ENCODE measurements around the gene GOLPH3.
"Not testable (repeated sequence)": the region's sequence is repeated elsewhere in the genome, so short reads cannot be mapped to it uniquely, and the experiment has no call there.

The GOLPH3 gene

DNA sequence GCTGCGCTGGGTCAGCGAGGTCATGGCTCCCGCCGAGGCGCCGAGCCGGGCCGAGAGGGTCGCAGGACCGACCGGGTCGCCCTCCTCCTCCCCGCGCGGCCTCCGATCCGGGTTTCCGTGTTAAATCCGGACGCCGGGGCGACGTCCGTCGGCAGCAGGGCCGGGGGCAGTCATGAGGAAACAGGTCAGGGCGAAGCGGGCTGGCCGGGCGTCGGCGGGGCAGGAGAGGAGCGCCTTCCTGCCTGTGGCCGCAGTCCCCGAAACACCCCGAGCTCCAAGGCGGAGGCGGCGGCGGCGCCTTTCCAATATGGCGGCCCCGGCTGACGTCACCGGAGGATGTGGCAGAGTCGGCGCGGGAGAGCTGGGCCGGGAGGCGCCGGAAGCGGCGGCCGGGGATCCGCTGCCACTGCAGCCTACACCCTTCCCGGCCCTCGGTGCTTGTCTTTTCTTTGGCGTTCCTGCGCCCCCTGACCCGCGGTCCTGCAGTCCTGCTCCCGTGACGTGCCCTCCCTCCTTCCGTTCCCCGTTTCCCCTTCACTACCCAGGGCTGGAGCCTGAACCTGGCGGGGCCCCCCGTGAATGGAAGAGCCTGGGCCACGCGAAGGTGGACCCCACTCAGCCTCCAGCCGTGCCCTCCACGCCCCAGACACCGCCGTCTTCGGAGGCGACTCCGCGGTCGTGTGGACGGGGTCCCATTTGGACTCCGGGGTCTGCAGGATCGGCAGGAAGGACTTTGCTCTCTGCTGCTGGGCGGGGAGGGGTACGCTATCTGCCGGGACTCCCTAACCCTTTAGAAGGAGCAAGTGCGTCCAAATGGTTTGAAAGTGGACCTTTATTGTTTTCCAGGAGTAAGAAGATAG, at the start of gene GOLPH3:
Gene GOLPH3 (minus strand): TSS at position 309 of the 860 bp plus-strand sequence. CDS start 285 bp downstream, at position 24.
- peak within 1 kb of the TSS; percentile 100 for H3K27ac Mint-ChIP-seq
- no peaks in the 10 kb centered on the region for H3K27me3 Mint-ChIP-seq (ENCODE audit: low read depth)
- no peaks in the 10 kb centered on the region for H3K9me3 Mint-ChIP-seq
- H3K36me3 Mint-ChIP-seq (ENCODE audit: low read depth), result peaks cover 35% of the 10 kb centered on the region
- H3K4me3 Mint-ChIP-seq, result peak within 1 kb of the TSS; percentile 99
- H3K4me1 Mint-ChIP-seq (ENCODE audit: low read depth), result peaks cover 30% of the 10 kb centered on the region
- DNase-seq (ENCODE audit: low spot score), result peak; percentile 96

- no peak overlapping the region for H3K27ac Mint-ChIP-seq
- H3K36me3 Mint-ChIP-seq (ENCODE audit: low read depth), result peaks cover 5% of the 10 kb centered on the region
- H3K4me3 Mint-ChIP-seq, result no peak overlapping the region
- no peaks in the 10 kb centered on the region for H3K4me1 Mint-ChIP-seq (ENCODE audit: low read depth)
- no peak for DNase-seq (ENCODE audit: low spot score)
- H3K27me3 Mint-ChIP-seq (ENCODE audit: low read depth), result no peaks in the 10 kb centered on the region
- H3K9me3 Mint-ChIP-seq, result no peaks in the 10 kb centered on the region
Measured at GRCh38 chr5:32222723-32223470, 48.8 kb upstream of the GOLPH3 start.

DNA sequence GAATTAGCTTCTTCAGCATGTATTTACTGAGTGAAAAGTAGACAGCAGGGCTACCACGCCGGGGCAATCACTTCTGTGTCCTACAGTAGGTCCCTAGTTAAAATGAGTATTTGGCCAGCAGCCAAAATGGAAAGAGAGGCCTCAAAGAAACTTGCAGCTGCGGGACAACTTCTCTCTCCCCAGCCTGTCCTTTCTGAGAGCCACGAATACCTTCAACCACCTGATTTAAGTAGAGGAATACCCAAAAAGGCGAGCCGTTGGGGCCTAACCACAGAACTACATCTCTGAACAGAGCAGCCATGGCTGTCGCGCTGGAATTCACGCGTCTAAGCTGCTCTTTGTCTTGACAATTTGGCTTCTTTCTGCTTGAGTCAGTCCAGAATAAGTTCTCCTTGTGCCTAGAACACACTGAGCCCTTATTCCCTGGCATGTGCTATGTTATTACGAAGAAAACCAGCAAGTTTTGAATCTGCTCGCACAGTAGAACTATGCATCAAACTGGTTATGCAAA, 43.8 kb upstream of the GOLPH3 start:
- no peak for DNase-seq (ENCODE audit: low spot score)
- Mint-ChIP-seq H3K36me3 (ENCODE audit: low read depth) (no peaks in the 10 kb centered on the region), H3K27ac (no peak overlapping the region), H3K4me1 (ENCODE audit: low read depth) (peaks cover 1% of the 10 kb centered on the region), H3K27me3 (ENCODE audit: low read depth) (no peaks in the 10 kb centered on the region), H3K9me3 (peaks cover 4% of the 10 kb centered on the region), H3K4me3 (no peak overlapping the region)

DNA sequence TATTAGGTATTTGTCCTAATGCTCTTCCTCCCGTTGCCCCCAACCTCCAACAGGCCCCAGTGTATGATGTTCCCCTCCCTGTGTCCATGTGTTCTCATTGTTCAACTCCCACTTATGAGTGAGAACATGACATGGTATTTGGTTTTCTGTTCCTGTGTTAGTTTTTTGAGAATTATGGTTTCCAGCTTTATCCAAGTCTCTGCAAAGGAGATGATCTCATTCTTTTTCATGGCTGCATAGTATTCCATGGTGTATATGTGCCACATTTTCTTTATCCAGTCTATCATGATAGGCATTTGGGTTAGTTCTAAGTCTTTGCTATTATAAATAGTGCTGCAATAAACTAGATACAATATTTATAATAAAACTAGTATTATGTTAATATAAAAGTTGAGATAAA, 40.2 kb upstream of the GOLPH3 start:
- not testable (repeated sequence) for H3K27ac Mint-ChIP-seq; H3K36me3 Mint-ChIP-seq (ENCODE audit: low read depth); H3K27me3 Mint-ChIP-seq (ENCODE audit: low read depth); DNase-seq (ENCODE audit: low spot score); H3K9me3 Mint-ChIP-seq; H3K4me3 Mint-ChIP-seq
- peaks cover 13% of the 10 kb centered on the region for H3K4me1 Mint-ChIP-seq (ENCODE audit: low read depth)

DNA sequence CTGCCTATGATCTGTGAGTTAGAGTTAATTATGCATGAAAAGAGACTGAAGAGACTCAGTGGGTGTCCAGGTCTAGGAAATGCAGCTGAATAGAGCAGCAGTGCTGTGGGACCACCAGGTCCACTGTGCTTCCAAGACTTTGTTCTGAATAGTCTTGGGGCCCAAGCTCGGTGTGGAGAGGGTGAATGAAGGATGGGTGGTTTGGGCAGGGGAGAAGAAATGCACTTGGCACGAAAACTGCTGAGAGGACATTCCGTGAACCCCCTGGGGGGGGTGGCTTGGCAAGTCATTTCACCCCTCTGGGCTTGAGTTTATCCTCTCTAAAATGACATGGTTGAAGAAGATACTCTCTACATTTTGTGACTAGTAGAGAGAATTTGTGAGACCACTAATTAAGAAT, 36.0 kb upstream of the GOLPH3 start:
- no peak for DNase-seq (ENCODE audit: low spot score)
- peaks cover 13% of the 10 kb centered on the region for H3K4me1 Mint-ChIP-seq (ENCODE audit: low read depth)
- peaks cover 2% of the 10 kb centered on the region for H3K36me3 Mint-ChIP-seq (ENCODE audit: low read depth)
- H3K4me3 Mint-ChIP-seq, result no peak overlapping the region
- no peaks in the 10 kb centered on the region for H3K27me3 Mint-ChIP-seq (ENCODE audit: low read depth)
- H3K27ac Mint-ChIP-seq, result peak overlapping the region; percentile 93
- peaks cover 8% of the 10 kb centered on the region for H3K9me3 Mint-ChIP-seq

GRCh38 chr5:32208837-32209236, 34.7 kb upstream of the GOLPH3 start:
- H3K27ac Mint-ChIP-seq; H3K36me3 Mint-ChIP-seq (ENCODE audit: low read depth); H3K9me3 Mint-ChIP-seq; H3K4me3 Mint-ChIP-seq; DNase-seq (ENCODE audit: low spot score); H3K27me3 Mint-ChIP-seq (ENCODE audit: low read depth): not testable (repeated sequence)
- peaks cover 13% of the 10 kb centered on the region for H3K4me1 Mint-ChIP-seq (ENCODE audit: low read depth)

- H3K27ac Mint-ChIP-seq, result no peak overlapping the region
- H3K27me3 Mint-ChIP-seq (ENCODE audit: low read depth), result no peaks in the 10 kb centered on the region
- peaks cover 2% of the 10 kb centered on the region for H3K36me3 Mint-ChIP-seq (ENCODE audit: low read depth)
- peaks cover 5% of the 10 kb centered on the region for H3K9me3 Mint-ChIP-seq
- peaks cover 12% of the 10 kb centered on the region for H3K4me1 Mint-ChIP-seq (ENCODE audit: low read depth)
- H3K4me3 Mint-ChIP-seq, result no peak overlapping the region
- no peak for DNase-seq (ENCODE audit: low spot score)
Measured at GRCh38 chr5:32207355-32207634, 33.2 kb upstream of the GOLPH3 start.

- DNase-seq (ENCODE audit: low spot score), result no peak
- H3K36me3 Mint-ChIP-seq (ENCODE audit: low read depth), result peaks cover 2% of the 10 kb centered on the region
- H3K27ac Mint-ChIP-seq, result no peak overlapping the region
- H3K4me1 Mint-ChIP-seq (ENCODE audit: low read depth), result peaks cover 12% of the 10 kb centered on the region
- H3K4me3 Mint-ChIP-seq, result no peak overlapping the region
- H3K27me3 Mint-ChIP-seq (ENCODE audit: low read depth), result no peaks in the 10 kb centered on the region
- H3K9me3 Mint-ChIP-seq, result peaks cover 5% of the 10 kb centered on the region
Measured at GRCh38 chr5:32206509-32207354, 32.6 kb upstream of the GOLPH3 start.

GRCh38 chr5:32206053-32206452, 31.9 kb upstream of the GOLPH3 start:
- no peak overlapping the region for H3K27ac Mint-ChIP-seq
- peaks cover 5% of the 10 kb centered on the region for H3K9me3 Mint-ChIP-seq
- no peak for DNase-seq (ENCODE audit: low spot score)
- H3K4me1 Mint-ChIP-seq (ENCODE audit: low read depth), result peaks cover 10% of the 10 kb centered on the region
- H3K36me3 Mint-ChIP-seq (ENCODE audit: low read depth), result peaks cover 2% of the 10 kb centered on the region
- no peaks in the 10 kb centered on the region for H3K27me3 Mint-ChIP-seq (ENCODE audit: low read depth)
- no peak overlapping the region for H3K4me3 Mint-ChIP-seq

GRCh38 chr5:32202394-32202793, 28.3 kb upstream of the GOLPH3 start:
- no peaks in the 10 kb centered on the region for H3K9me3 Mint-ChIP-seq
- DNase-seq (ENCODE audit: low spot score), result no peak
- no peaks in the 10 kb centered on the region for H3K27me3 Mint-ChIP-seq (ENCODE audit: low read depth)
- no peaks in the 10 kb centered on the region for H3K4me1 Mint-ChIP-seq (ENCODE audit: low read depth)
- no peak overlapping the region for H3K27ac Mint-ChIP-seq
- no peaks in the 10 kb centered on the region for H3K36me3 Mint-ChIP-seq (ENCODE audit: low read depth)
- no peak overlapping the region for H3K4me3 Mint-ChIP-seq

GRCh38 chr5:32201122-32201753, 27.1 kb upstream of the GOLPH3 start:
- H3K9me3 Mint-ChIP-seq, result no peaks in the 10 kb centered on the region
- H3K4me3 Mint-ChIP-seq, result no peak overlapping the region
- H3K36me3 Mint-ChIP-seq (ENCODE audit: low read depth), result no peaks in the 10 kb centered on the region
- H3K27me3 Mint-ChIP-seq (ENCODE audit: low read depth), result no peaks in the 10 kb centered on the region
- H3K4me1 Mint-ChIP-seq (ENCODE audit: low read depth), result no peaks in the 10 kb centered on the region
- no peak for DNase-seq (ENCODE audit: low spot score)
- H3K27ac Mint-ChIP-seq, result no peak overlapping the region

DNA sequence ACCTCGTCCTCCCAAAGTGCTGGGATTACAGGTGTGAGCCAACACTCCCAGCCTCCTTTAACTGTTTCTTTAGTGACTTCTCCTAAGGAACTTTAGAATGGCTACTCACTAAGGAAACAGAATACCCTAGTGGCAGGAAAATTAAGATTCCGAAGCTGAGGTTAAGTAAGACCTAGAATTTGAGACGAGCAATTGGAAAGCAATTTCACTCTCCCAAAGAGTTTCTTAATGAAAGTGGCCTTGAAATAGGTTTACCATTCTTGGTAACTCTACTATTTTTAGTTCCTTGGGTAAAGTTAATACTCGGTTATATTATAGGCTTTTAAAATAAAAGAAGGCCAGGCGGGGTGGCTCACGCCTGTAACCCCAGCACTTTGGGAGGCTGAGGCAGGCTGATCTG, 22.9 kb upstream of the GOLPH3 start:
- H3K9me3 Mint-ChIP-seq, result no peaks in the 10 kb centered on the region

DNA sequence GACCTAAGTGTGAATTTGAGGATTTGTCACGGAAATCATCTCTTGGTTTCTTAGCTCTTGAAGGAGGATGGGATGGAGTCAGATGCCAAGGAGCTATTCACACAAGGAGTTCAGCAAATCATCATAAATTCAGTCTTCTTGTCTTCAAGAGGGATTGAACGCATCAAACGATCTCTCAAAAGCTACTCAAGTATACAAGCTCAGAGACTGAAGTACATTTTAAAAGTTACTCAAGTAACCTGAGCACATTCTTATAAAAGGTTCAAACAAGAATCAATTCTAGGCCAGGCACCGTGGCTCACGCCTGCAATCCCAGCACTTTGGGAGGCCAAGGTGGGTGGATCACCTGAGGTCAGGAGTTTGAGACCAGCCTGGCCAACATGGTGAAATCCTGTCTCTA, 21.1 kb upstream of the GOLPH3 start:
- Mint-ChIP-seq H3K4me3 (no peak overlapping the region), H3K27ac (no peak overlapping the region), H3K27me3 (ENCODE audit: low read depth) (peaks cover 8% of the 10 kb centered on the region), H3K9me3 (no peaks in the 10 kb centered on the region), H3K36me3 (ENCODE audit: low read depth) (no peaks in the 10 kb centered on the region), H3K4me1 (ENCODE audit: low read depth) (peaks cover 2% of the 10 kb centered on the region)
- no peak for DNase-seq (ENCODE audit: low spot score)

More for the DNA sequence above, 22.9 kb upstream of the GOLPH3 start:
- Mint-ChIP-seq H3K27ac (no peak overlapping the region), H3K36me3 (ENCODE audit: low read depth) (no peaks in the 10 kb centered on the region), H3K4me1 (ENCODE audit: low read depth) (peaks cover 2% of the 10 kb centered on the region), H3K4me3 (no peak overlapping the region), H3K27me3 (ENCODE audit: low read depth) (peaks cover 8% of the 10 kb centered on the region)
- DNase-seq (ENCODE audit: low spot score), result no peak

Data from T-helper 2 cell treated with Interferon-gamma antibody and Interleukin-4, amounts not matched to agents 5 μg/mL and 100 μg/mL, for 36 hours (primary cell).